Mammary epithelial cell (primary cell): ENCODE measurements around the gene LCN12.

Experiments used
- EZH2 ChIP-seq: IDR thresholded peaks from 2 replicates; pipeline ENCODE4 v1.6.1; 2012; ENCODE audit warnings: low read length, inconsistent platforms, borderline replicate concordance
- TF ChIP-seq, protein P1 (sequence below), 2 donors: IDR thresholded peaks in 1 of 2; conservative IDR thresholded peaks in 1 of 2; 2 replicates each; pipeline ENCODE4 v1.5.1; 2011 to 2012; ENCODE audit warnings: inconsistent platforms in 2 of 2, low read length in 2 of 2, mild to moderate bottlenecking in 2 of 2, control low read depth in 1 of 2, low read depth in 1 of 2; ENCODE audit not compliant: insufficient read depth in 1 of 2; ENCODE audit errors: extremely low read depth in 1 of 2

DNA sequence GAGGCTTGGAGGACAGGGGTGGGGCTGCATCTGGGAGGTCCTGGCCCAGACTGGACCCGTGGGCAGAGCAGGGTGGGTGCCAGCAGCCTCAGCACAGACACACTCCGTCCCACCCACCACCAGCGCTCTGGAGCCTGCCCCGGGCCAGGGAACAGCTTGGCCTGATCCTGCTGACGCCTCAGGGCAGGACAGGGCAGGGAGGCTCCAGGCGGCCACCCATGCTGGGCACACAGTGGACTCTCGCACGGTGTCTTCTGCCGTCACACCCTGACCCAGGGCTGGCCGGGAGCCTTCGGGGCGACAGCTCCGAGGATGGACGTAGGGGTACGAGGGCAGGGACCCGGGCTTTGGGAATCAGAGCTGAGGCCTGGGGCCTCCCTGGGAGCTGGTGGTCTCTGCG lies 17.1 kb downstream of the LCN12 start:
- TF ChIP-seq, protein P1, sequence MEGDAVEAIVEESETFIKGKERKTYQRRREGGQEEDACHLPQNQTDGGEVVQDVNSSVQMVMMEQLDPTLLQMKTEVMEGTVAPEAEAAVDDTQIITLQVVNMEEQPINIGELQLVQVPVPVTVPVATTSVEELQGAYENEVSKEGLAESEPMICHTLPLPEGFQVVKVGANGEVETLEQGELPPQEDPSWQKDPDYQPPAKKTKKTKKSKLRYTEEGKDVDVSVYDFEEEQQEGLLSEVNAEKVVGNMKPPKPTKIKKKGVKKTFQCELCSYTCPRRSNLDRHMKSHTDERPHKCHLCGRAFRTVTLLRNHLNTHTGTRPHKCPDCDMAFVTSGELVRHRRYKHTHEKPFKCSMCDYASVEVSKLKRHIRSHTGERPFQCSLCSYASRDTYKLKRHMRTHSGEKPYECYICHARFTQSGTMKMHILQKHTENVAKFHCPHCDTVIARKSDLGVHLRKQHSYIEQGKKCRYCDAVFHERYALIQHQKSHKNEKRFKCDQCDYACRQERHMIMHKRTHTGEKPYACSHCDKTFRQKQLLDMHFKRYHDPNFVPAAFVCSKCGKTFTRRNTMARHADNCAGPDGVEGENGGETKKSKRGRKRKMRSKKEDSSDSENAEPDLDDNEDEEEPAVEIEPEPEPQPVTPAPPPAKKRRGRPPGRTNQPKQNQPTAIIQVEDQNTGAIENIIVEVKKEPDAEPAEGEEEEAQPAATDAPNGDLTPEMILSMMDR (conservative IDR thresholded peaks at IDR 0.05 in 1 of 2, IDR thresholded peaks at IDR 0.05 in 1 of 2; ENCODE audit: extremely low read depth in 1 of 2, insufficient read depth in 1 of 2, low read depth in 1 of 2, low read length in 2 of 2) = no peak
- TF ChIP-seq EZH2 = no peak
